Gastrocnemius medialis (tissue), 4 donors: ENCODE measurements around the gene ZNF408.

Experiments
- POLR2A ChIP-seq, 2 donors: fragments of 450-650 bp; IDR thresholded peaks; one replicate each; pipeline ENCODE4 v1.6.1; 2017; ENCODE audit warnings: antibody characterized with exemption in 2 of 2, mild to moderate bottlenecking in 2 of 2, moderate library complexity in 2 of 2
- TF ChIP-seq, protein P1 (sequence below), 5 experiments: fragments of 450-650 bp in 3 of 5; fragments of 200-600 bp in 2 of 5; sonication (generic) in 2 of 5; IDR thresholded peaks in 4 of 5; conservative IDR thresholded peaks in 1 of 5; 1 replicate in 4 of 5; 2 replicates in 1 of 5; pipeline ENCODE4 v1.5.1; 2016 to 2019; ENCODE audit warnings: antibody characterized with exemption in 5 of 5, mild to moderate bottlenecking in 3 of 5, moderate library complexity in 3 of 5

DNA sequence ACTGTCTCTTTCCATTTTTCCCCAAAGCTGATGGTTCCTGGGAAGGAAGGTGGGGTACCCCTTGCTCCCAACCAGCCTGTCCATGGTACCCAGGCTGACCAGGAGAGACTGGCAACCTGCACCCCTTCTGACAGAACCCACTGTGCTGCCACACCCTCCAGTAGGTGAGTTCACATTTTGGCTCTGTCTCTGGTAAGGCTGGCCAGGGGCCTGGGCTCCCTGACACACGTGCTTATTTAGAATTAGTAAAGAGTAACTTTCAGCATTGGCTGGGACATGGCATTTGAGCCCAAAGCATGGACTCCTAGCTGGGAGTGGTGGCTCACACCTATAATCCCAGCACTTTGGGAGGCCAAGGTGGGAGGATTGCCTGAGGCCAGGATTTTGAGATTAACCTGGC lies 35.5 kb upstream of the ZNF408 start:
- TF ChIP-seq, protein P1, sequence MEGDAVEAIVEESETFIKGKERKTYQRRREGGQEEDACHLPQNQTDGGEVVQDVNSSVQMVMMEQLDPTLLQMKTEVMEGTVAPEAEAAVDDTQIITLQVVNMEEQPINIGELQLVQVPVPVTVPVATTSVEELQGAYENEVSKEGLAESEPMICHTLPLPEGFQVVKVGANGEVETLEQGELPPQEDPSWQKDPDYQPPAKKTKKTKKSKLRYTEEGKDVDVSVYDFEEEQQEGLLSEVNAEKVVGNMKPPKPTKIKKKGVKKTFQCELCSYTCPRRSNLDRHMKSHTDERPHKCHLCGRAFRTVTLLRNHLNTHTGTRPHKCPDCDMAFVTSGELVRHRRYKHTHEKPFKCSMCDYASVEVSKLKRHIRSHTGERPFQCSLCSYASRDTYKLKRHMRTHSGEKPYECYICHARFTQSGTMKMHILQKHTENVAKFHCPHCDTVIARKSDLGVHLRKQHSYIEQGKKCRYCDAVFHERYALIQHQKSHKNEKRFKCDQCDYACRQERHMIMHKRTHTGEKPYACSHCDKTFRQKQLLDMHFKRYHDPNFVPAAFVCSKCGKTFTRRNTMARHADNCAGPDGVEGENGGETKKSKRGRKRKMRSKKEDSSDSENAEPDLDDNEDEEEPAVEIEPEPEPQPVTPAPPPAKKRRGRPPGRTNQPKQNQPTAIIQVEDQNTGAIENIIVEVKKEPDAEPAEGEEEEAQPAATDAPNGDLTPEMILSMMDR (IDR thresholded peaks at IDR 0.05 in 4 of 5, conservative IDR thresholded peaks at IDR 0.05 in 1 of 5) = no peak
- TF ChIP-seq POLR2A (IDR thresholded peaks at IDR 0.05) = no peak
